Endothelial cell (in vitro differentiated cells): ENCODE measurements around the gene KCNIP4. TPM values are rescaled to one million over a fixed set of nuclear protein-coding genes. Genes with fewer than 3 reads are reported as not detected.

Source experiments
- DNase-seq: peaks from one replicate; pipeline ENCODE4 v3.0.0; 2021; ENCODE audit warnings: low spot score
- H3K27ac Mint-ChIP-seq: one replicate; pipeline ENCODE4 v1.8.0; 2021; ENCODE audit warnings: mixed read lengths, inconsistent platforms; ENCODE audit not compliant: unreplicated experiment
- H3K27me3 Mint-ChIP-seq: one replicate; pipeline ENCODE4 v1.8.0; 2021; ENCODE audit warnings: mild to moderate bottlenecking, moderate library complexity, mixed read lengths, inconsistent platforms; ENCODE audit not compliant: unreplicated experiment
- H3K36me3 Mint-ChIP-seq: one replicate; pipeline ENCODE4 v1.8.0; 2021; ENCODE audit warnings: mild to moderate bottlenecking, low read depth, mixed read lengths, inconsistent platforms; ENCODE audit not compliant: unreplicated experiment
- H3K4me1 Mint-ChIP-seq: one replicate; pipeline ENCODE4 v1.8.0; 2021; ENCODE audit warnings: mild to moderate bottlenecking, mixed read lengths, inconsistent platforms; ENCODE audit not compliant: unreplicated experiment
- H3K4me3 Mint-ChIP-seq: one replicate; pipeline ENCODE4 v1.8.0; 2021; ENCODE audit warnings: mild to moderate bottlenecking, mixed read lengths, inconsistent platforms; ENCODE audit not compliant: unreplicated experiment
- H3K9me3 Mint-ChIP-seq: one replicate; pipeline ENCODE4 v1.8.0; 2021; ENCODE audit warnings: mixed read lengths, inconsistent platforms; ENCODE audit not compliant: unreplicated experiment
- CTCF ChIP-seq: fragments of 200-600 bp; sonication (generic); IDR thresholded peaks from one replicate; pipeline ENCODE4 v1.5.0; 2021; ENCODE audit warnings: antibody characterized with exemption; ENCODE audit not compliant: unreplicated experiment
- total RNA-seq: library from RNA; stranded (reverse); fragmentation: NEBNext Ultra II Directional; extraction: Animal tissue kit (Norgen Biotek cat#: 25700); gene quantifications from one replicate; pipeline ENCODE4 v1.2.1, GENCODE V29; 2021; ENCODE audit not compliant: unreplicated experiment

KCNIP4 gene
- total RNA-seq, 1 donor from 2014 or later, result 0.31 TPM

- H3K4me3 Mint-ChIP-seq, result no peak overlapping the region
- no peaks in the 10 kb centered on the region for H3K9me3 Mint-ChIP-seq
- no peak for DNase-seq
- no peak for TF ChIP-seq CTCF
- H3K27me3 Mint-ChIP-seq, result no peaks in the 10 kb centered on the region
- no peaks in the 10 kb centered on the region for H3K4me1 Mint-ChIP-seq
- H3K36me3 Mint-ChIP-seq, result no peaks in the 10 kb centered on the region
- no peak overlapping the region for H3K27ac Mint-ChIP-seq
Measured at GRCh38 chr4:21898101-21898500, 50.5 kb downstream of the KCNIP4 start.

GRCh38 chr4:21896767-21897166, 51.8 kb downstream of the KCNIP4 start:
- no peaks in the 10 kb centered on the region for H3K27me3 Mint-ChIP-seq
- no peak for DNase-seq
- H3K36me3 Mint-ChIP-seq, result no peaks in the 10 kb centered on the region
- no peak overlapping the region for H3K27ac Mint-ChIP-seq
- H3K4me3 Mint-ChIP-seq, result no peak overlapping the region
- no peaks in the 10 kb centered on the region for H3K9me3 Mint-ChIP-seq
- no peak for TF ChIP-seq CTCF
- no peaks in the 10 kb centered on the region for H3K4me1 Mint-ChIP-seq

GRCh38 chr4:21893136-21893535, 55.4 kb downstream of the KCNIP4 start:
- DNase-seq, result no peak
- no peaks in the 10 kb centered on the region for H3K36me3 Mint-ChIP-seq
- H3K9me3 Mint-ChIP-seq, result no peaks in the 10 kb centered on the region
- TF ChIP-seq CTCF, result no peak
- H3K4me1 Mint-ChIP-seq, result no peaks in the 10 kb centered on the region
- H3K4me3 Mint-ChIP-seq, result no peak overlapping the region
- no peak overlapping the region for H3K27ac Mint-ChIP-seq
- no peaks in the 10 kb centered on the region for H3K27me3 Mint-ChIP-seq

- Mint-ChIP-seq H3K27ac (no peak overlapping the region), H3K36me3 (no peaks in the 10 kb centered on the region), H3K4me1 (no peaks in the 10 kb centered on the region), H3K9me3 (no peaks in the 10 kb centered on the region), H3K27me3 (no peaks in the 10 kb centered on the region), H3K4me3 (no peak overlapping the region)
- no peak for TF ChIP-seq CTCF
- no peak for DNase-seq
Measured at GRCh38 chr4:21890231-21890630, 58.3 kb downstream of the KCNIP4 start.

- Mint-ChIP-seq H3K4me1 (no peaks in the 10 kb centered on the region), H3K27me3 (peaks cover 3% of the 10 kb centered on the region), H3K9me3 (no peaks in the 10 kb centered on the region), H3K27ac (no peak overlapping the region), H3K4me3 (no peak overlapping the region), H3K36me3 (no peaks in the 10 kb centered on the region)
- TF ChIP-seq CTCF, result no peak
- DNase-seq, result no peak
Measured at GRCh38 chr4:21888195-21888976, 60.2 kb downstream of the KCNIP4 start.
